Gastroesophageal sphincter (tissue), 4 donors: ENCODE data around the gene EVX1. TPM values are rescaled to one million over a fixed set of nuclear protein-coding genes. Genes with fewer than 3 reads are reported as not detected.

Source experiments
- ATAC-seq: fragments of 150-250 bp; one replicate; pipeline ENCODE4 v1.9.1; 2016; ENCODE audit warnings: mild to moderate bottlenecking, moderate library complexity
- H3K27ac ChIP-seq, 4 donors: fragments of 200-600 bp; sonication (generic) in 3 of 4; 1 replicate in 3 of 4; 2 replicates in 1 of 4; pipeline ENCODE4 v1.5.1; 2016 to 2019
- H3K27me3 ChIP-seq: fragments of 200-600 bp; sonication (generic); one replicate; pipeline ENCODE4 v1.5.1; 2019
- H3K36me3 ChIP-seq, 2 donors: fragments of 200-600 bp; sonication (generic); one replicate each; pipeline ENCODE4 v1.5.1; 2019; ENCODE audit warnings: control low read depth in 1 of 2
- H3K4me1 ChIP-seq, 3 donors: fragments of 200-600 bp; sonication (generic); 1 replicate in 2 of 3; 2 replicates in 1 of 3; pipeline ENCODE4 v1.5.1; 2016 to 2019; ENCODE audit warnings: control low read depth in 2 of 3
- H3K4me3 ChIP-seq, 2 donors: fragments of 200-600 bp; sonication (generic); one replicate each; pipeline ENCODE4 v1.5.1; 2019; ENCODE audit warnings: mild to moderate bottlenecking in 1 of 2, moderate library complexity in 1 of 2
- H3K9me3 ChIP-seq, 3 donors: fragments of 200-600 bp; sonication (generic); one replicate each; pipeline ENCODE4 v1.5.1; 2017 to 2019; ENCODE audit warnings: control low read depth in 2 of 3
- EP300 ChIP-seq: sonication (generic); formaldehyde crosslinking; IDR thresholded peaks from one replicate; pipeline ENCODE4 v1.6.1; 2017; ENCODE audit warnings: antibody characterized with exemption, mild to moderate bottlenecking
- POLR2A ChIP-seq, 2 donors: fragments of 450-650 bp; IDR thresholded peaks; one replicate each; pipeline ENCODE4 v1.6.1; 2017; ENCODE audit warnings: antibody characterized with exemption in 2 of 2, mild to moderate bottlenecking in 2 of 2, moderate library complexity in 1 of 2
- POLR2AphosphoS5 ChIP-seq: sonication (generic); formaldehyde crosslinking; IDR thresholded peaks from one replicate; pipeline ENCODE4 v1.6.1; 2017; ENCODE audit warnings: antibody characterized with exemption
- WGBS, 2 donors: methylation state at CpG; one replicate each; pipeline ENCODE4 v1.1.5; 2018; ENCODE audit warnings: low coverage in 1 of 2; 5-methylcytosine and 5-hydroxymethylcytosine counted together
- total RNA-seq, 4 donors: library from RNA; depleted of rRNA; stranded (reverse); fragments of >200 nt; gene quantifications; one replicate each; pipeline ENCODE4 v1.1.0, GENCODE V29; 2016
- TF ChIP-seq, protein P1 (sequence below), 4 experiments: fragments of 200-600 bp in 2 of 4; fragments of 450-650 bp in 2 of 4; sonication (generic) in 1 of 4; IDR thresholded peaks; one replicate each; pipeline ENCODE4 v1.5.1; 2017 to 2019; ENCODE audit warnings: antibody characterized with exemption in 4 of 4, mild to moderate bottlenecking in 2 of 4, moderate library complexity in 2 of 4

Gene EVX1
- total RNA-seq, 4 donors from 2014 or later: not detected

DNA sequence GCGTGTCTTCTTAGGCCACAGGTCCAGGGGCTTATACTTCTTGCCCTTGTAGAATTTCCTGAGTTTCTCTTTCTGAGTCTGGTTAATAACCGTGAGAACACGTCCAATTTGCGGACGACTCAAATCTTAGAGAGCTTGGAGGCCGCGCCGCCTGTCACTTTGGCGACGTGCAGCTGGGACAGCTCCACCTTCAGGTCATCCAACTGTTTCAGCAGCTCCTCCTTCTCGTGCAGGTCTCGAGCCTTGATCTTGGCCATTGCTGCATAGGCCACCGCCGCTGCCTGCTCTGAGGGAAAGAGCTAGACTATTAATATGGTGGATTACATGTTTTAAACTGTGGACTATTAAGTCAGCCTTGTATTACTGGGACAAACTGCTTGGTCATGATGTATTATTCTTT, 26.9 kb downstream of the EVX1 start:
- ATAC-seq: no peak
- H3K4me3 ChIP-seq: no peak overlapping the region
- H3K36me3 ChIP-seq: no peaks in the 10 kb centered on the region
- no peaks in the 10 kb centered on the region for H3K4me1 ChIP-seq
- no peak overlapping the region for H3K27ac ChIP-seq
- no peak for TF ChIP-seq POLR2A (IDR thresholded peaks at IDR 0.05)
- no peak for TF ChIP-seq EP300
- no peak for TF ChIP-seq POLR2AphosphoS5
- TF ChIP-seq, protein P1, sequence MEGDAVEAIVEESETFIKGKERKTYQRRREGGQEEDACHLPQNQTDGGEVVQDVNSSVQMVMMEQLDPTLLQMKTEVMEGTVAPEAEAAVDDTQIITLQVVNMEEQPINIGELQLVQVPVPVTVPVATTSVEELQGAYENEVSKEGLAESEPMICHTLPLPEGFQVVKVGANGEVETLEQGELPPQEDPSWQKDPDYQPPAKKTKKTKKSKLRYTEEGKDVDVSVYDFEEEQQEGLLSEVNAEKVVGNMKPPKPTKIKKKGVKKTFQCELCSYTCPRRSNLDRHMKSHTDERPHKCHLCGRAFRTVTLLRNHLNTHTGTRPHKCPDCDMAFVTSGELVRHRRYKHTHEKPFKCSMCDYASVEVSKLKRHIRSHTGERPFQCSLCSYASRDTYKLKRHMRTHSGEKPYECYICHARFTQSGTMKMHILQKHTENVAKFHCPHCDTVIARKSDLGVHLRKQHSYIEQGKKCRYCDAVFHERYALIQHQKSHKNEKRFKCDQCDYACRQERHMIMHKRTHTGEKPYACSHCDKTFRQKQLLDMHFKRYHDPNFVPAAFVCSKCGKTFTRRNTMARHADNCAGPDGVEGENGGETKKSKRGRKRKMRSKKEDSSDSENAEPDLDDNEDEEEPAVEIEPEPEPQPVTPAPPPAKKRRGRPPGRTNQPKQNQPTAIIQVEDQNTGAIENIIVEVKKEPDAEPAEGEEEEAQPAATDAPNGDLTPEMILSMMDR (IDR thresholded peaks at IDR 0.05): no peak
- 76% methylated on average over 8 of the region's 14 CpGs; no CpG with 5 or more reads in 1 of the 2 donors for WGBS, 2 donors
- H3K9me3 ChIP-seq: peaks cover 0 to 35% (median 0%) of the 10 kb centered on the region in 3 donors
- peaks cover 25% of the 10 kb centered on the region for H3K27me3 ChIP-seq

DNA sequence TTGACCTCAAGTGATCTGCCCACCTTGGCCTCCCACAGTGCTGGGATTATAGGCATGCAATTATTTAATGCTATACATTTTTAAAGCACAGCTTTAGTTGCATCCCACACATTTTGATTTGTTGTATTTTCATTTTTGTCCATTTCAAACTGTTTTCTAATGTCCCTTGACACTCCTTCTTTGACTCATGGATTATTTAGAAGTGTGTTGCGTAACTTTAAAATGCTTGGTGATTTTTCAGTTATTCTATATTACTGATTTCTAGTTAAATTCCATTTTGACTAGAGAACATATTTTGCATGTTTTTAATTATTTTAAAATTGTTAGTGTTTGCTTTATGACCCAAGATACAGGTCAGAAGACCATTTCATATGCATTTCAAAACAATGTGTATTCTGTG, 28.8 kb downstream of the EVX1 start:
- Histone ChIP-seq H3K9me3 (peaks cover 0 to 35% (median 0%) of the 10 kb centered on the region in 3 donors), H3K36me3 (no peaks in the 10 kb centered on the region), H3K27me3 (peaks cover 21% of the 10 kb centered on the region), H3K4me3 (no peak overlapping the region), H3K4me1 (no peaks in the 10 kb centered on the region), H3K27ac (no peak overlapping the region)
- WGBS, 2 donors: 88 to 100% methylated on average over 1 of the region's 1 CpG
- no peak for ATAC-seq
- TF ChIP-seq, protein P1 (IDR thresholded peaks at IDR 0.05): no peak
- no peak for TF ChIP-seq POLR2AphosphoS5
- TF ChIP-seq EP300: no peak
- no peak for TF ChIP-seq POLR2A (IDR thresholded peaks at IDR 0.05)

DNA sequence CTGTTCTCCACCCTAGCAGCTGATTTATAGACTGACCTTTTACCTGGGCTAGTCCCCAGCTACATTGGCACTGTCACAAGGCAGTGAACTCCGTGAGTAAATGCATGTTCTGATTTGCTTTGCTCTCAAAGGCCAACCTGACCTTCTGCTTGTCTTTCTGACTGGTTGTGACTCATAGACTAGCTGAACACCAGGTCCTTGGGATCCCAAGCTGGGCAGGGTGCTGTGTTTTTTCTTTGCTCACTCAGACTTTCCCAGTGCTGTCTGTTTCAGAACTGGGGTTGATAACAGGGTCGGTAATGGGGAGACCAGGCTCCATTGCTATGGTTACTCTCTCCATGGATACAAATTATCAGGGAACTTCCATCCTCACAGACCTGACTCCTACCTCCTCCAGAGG, 35.0 kb downstream of the EVX1 start:
- Histone ChIP-seq H3K27ac (no peak overlapping the region), H3K4me1 (no peaks in the 10 kb centered on the region), H3K36me3 (no peaks in the 10 kb centered on the region), H3K27me3 (peaks cover 23% of the 10 kb centered on the region), H3K9me3 (peaks cover 0 to 12% (median 0%) of the 10 kb centered on the region in 3 donors), H3K4me3 (no peak overlapping the region)
- WGBS, 2 donors: 20 to 37% methylated on average over 2 of the region's 2 CpGs
- TF ChIP-seq, protein P1 (IDR thresholded peaks at IDR 0.05): no peak
- no peak for TF ChIP-seq EP300
- no peak for TF ChIP-seq POLR2AphosphoS5
- TF ChIP-seq POLR2A (IDR thresholded peaks at IDR 0.05): no peak
- no peak for ATAC-seq

DNA sequence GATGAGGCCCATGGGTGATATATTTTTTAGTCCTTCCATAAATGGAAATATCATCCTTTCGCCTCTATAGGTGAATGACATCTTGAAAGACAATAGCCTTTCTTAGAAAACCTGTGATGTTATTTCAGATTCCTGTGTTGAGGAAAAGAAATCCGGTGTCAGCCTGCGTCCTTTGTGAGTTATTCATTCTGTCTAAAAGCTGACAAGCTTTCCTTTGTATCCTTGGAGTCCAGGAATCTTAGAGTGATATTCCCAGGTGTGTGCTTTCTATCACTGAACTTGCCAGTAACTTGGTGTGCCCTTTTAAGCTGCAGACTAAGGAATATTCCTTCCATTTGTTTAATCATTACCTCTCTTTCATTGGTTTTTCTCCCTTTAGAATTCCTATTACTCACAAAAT, 41.0 kb downstream of the EVX1 start:
- no peaks in the 10 kb centered on the region for H3K36me3 ChIP-seq
- no peaks in the 10 kb centered on the region for H3K4me1 ChIP-seq
- H3K27me3 ChIP-seq: peaks cover 49% of the 10 kb centered on the region
- no peak overlapping the region for H3K4me3 ChIP-seq
- no peak for ATAC-seq
- TF ChIP-seq POLR2AphosphoS5 (no peak), POLR2A (IDR thresholded peaks at IDR 0.05) (no peak), EP300 (no peak)
- TF ChIP-seq, protein P1 (IDR thresholded peaks at IDR 0.05): no peak
- no peak overlapping the region for H3K27ac ChIP-seq
- 68 to 75% methylated on average over 3 of the region's 3 CpGs for WGBS, 2 donors
- no peaks in the 10 kb centered on the region for H3K9me3 ChIP-seq

DNA sequence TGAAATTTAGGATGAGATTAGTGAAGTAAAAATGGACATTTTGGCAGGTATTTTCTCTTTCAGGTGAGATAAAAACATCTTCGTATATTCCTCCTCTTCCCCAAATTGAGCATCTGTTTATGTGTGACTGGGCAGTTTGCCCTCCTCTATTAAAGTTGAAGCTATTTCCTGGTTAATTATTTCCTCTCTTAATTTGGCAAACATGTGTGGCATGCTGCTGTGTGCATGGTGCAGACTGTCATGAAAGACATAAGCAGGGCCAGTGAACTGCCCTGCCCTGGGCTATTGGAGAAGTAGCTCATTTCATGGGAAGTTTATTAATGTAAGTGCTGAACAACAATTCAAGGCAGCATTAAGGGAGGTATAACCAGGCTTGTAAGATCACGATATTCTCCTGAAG, 52.6 kb downstream of the EVX1 start:
- peaks cover 7% of the 10 kb centered on the region for H3K27me3 ChIP-seq
- H3K4me1 ChIP-seq: no peaks in the 10 kb centered on the region
- no peaks in the 10 kb centered on the region for H3K9me3 ChIP-seq
- WGBS, 2 donors: 76 to 89% methylated on average over 2 of the region's 2 CpGs
- no peak overlapping the region for H3K4me3 ChIP-seq
- H3K36me3 ChIP-seq: no peaks in the 10 kb centered on the region
- H3K27ac ChIP-seq: no peak overlapping the region
- ATAC-seq: no peak
- TF ChIP-seq POLR2A (IDR thresholded peaks at IDR 0.05) (no peak), POLR2AphosphoS5 (no peak), EP300 (no peak)
- TF ChIP-seq, protein P1 (IDR thresholded peaks at IDR 0.05): no peak
